Astrocyte (in vitro differentiated cells and primary cell): ENCODE results near the gene BMPR1A.

Experiments used
- EZH2 ChIP-seq: IDR thresholded peaks from 2 replicates; pipeline ENCODE4 v1.6.1; 2012; ENCODE audit warnings: mild to moderate bottlenecking, low read length, inconsistent platforms; ENCODE audit not compliant: insufficient read depth
- TF ChIP-seq, protein P1 (sequence below): IDR thresholded peaks from 2 replicates; pipeline ENCODE4 v1.5.1; 2011; ENCODE audit warnings: low read depth, mild to moderate bottlenecking, inconsistent platforms, low read length, moderate library complexity; ENCODE audit not compliant: insufficient read depth

DNA sequence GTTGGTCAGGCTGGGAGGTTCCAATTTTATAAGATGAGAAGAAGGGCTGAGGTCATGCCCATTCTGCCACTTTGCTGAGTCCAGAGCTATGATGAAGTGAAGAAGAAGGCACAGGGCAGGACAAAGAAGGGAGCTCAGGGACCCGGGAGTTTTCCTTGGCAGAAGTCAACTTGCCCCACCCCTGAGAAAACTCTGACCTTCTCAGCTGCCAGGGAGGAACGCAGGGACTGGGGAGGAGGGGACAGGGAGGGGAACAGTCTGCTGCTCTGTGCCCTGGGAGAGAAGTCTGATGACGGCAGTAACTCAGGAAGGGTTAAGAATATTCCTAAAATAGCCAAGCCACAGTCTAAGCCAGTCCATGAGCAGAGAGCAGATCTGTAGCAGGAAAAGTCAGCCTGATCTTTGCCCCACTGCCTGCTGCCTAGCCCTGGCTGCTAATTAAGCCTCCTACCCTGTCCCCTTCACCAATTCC, 223.6 kb downstream of the BMPR1A start:
- TF ChIP-seq, protein P1, sequence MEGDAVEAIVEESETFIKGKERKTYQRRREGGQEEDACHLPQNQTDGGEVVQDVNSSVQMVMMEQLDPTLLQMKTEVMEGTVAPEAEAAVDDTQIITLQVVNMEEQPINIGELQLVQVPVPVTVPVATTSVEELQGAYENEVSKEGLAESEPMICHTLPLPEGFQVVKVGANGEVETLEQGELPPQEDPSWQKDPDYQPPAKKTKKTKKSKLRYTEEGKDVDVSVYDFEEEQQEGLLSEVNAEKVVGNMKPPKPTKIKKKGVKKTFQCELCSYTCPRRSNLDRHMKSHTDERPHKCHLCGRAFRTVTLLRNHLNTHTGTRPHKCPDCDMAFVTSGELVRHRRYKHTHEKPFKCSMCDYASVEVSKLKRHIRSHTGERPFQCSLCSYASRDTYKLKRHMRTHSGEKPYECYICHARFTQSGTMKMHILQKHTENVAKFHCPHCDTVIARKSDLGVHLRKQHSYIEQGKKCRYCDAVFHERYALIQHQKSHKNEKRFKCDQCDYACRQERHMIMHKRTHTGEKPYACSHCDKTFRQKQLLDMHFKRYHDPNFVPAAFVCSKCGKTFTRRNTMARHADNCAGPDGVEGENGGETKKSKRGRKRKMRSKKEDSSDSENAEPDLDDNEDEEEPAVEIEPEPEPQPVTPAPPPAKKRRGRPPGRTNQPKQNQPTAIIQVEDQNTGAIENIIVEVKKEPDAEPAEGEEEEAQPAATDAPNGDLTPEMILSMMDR, result no peak
- no peak for TF ChIP-seq EZH2
